ENCODE measurements around the gene LAMB4. TPM values are rescaled to one million over a fixed set of nuclear protein-coding genes. Genes with fewer than 3 reads are reported as not detected.
A peak's percentile ranks its signal among the peaks of the same experiment; 100 is the strongest.

LAMB4 gene
- total and polyA plus RNA-seq, 12 donors, result 0.15 to 0.69 (median 0.25) TPM; not detected in 3

GRCh38 chr7:107977048-107977447 is 153.1 kb downstream of the LAMB4 start:
- peaks cover 0 to 49% (median 34%) of the 10 kb centered on the region in 9 donors for H3K4me1 ChIP-seq

GRCh38 chr7:107976620-107977019 is 153.5 kb downstream of the LAMB4 start:
- DNase-seq (no peak), ATAC-seq (no peak)
- H3K27me3 ChIP-seq, result no peaks in the 10 kb centered on the region
- no peak for TF ChIP-seq CTCF (IDR thresholded peaks at IDR 0.05)
- intact Hi-C loops (cut with DNase I), result no loop called here
- H3K27ac ChIP-seq, result peak overlapping the region in 1 of 10 donors; percentile 15
- H3K36me3 ChIP-seq, result peaks cover 0 to 89% (median 26%) of the 10 kb centered on the region in 9 donors
- no peak overlapping the region for H3K4me3 ChIP-seq
- H3K9me3 ChIP-seq, result no peaks in the 10 kb centered on the region
- H3K4me1 ChIP-seq, result peaks cover 0 to 49% (median 39%) of the 10 kb centered on the region in 9 donors
- 47 to 100% methylated on average over 1 of the region's 1 CpG for WGBS, 2 donors

More at GRCh38 chr7:107977048-107977447, 153.1 kb downstream of the LAMB4 start:
- Histone ChIP-seq H3K27ac (peak overlapping the region in 1 of 10 donors; percentile 62), H3K27me3 (no peaks in the 10 kb centered on the region), H3K9me3 (no peaks in the 10 kb centered on the region), H3K4me3 (no peak overlapping the region), H3K36me3 (peaks cover 0 to 93% (median 26%) of the 10 kb centered on the region in 9 donors)
- DNase-seq (no peak), ATAC-seq (no peak)
- WGBS, 2 donors, result 78 to 80% methylated on average over 4 of the region's 4 CpGs
- intact Hi-C loops (cut with DNase I), result no loop called here
- TF ChIP-seq CTCF (IDR thresholded peaks at IDR 0.05), result no peak

GRCh38 chr7:107975394-107976013 is 154.7 kb downstream of the LAMB4 start:
- 89 to 91% methylated on average over 13 of the region's 13 CpGs for WGBS, 2 donors
- peaks cover 0 to 57% (median 50%) of the 10 kb centered on the region in 9 donors for H3K4me1 ChIP-seq
- ATAC-seq (no peak), DNase-seq (no peak)
- intact Hi-C loops (cut with DNase I), result no loop called here
- no peaks in the 10 kb centered on the region for H3K9me3 ChIP-seq
- peak overlapping the region in 6 of 10 donors; percentile 30 to 81 (median 66) for H3K27ac ChIP-seq
- no peak for TF ChIP-seq CTCF (IDR thresholded peaks at IDR 0.05)
- no peaks in the 10 kb centered on the region for H3K27me3 ChIP-seq
- H3K4me3 ChIP-seq, result no peak overlapping the region
- peaks cover 0 to 85% (median 26%) of the 10 kb centered on the region in 9 donors for H3K36me3 ChIP-seq

DNA sequence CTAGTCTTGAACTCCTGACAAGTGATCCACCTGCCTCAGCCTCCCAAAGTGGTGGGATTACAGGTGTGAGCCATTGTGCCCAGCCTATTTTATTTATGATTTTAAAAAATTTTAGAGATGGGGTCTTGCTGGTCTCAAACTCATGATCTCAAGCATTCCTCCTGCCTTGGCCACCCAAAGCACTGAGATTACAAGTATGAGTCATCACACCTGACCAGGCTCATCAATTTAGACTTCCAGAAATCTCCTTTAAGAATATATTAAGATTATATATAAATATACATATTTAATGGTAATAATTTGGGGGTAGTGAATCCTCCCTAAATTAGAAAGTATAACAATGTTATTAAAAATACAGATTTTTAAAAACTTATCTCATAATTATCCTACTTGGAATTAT is 156.3 kb downstream of the LAMB4 start:
- Histone ChIP-seq H3K27me3 (no peaks in the 10 kb centered on the region), H3K36me3 (peaks cover 0 to 74% (median 17%) of the 10 kb centered on the region in 9 donors), H3K9me3 (no peaks in the 10 kb centered on the region), H3K27ac (peak overlapping the region in 9 of 10 donors; percentile 23 to 81 (median 62)), H3K4me3 (no peak overlapping the region), H3K4me1 (peaks cover 5 to 71% (median 57%) of the 10 kb centered on the region in 9 donors)
- DNase-seq (no peak), ATAC-seq (no peak)
- TF ChIP-seq CTCF (IDR thresholded peaks at IDR 0.05), result no peak
- intact Hi-C loops (cut with DNase I), result loop anchor here in 1 of 10 donors (2.0 kb wide), 1 partner anchor 27 kb away; no protein-coding TSS in a partner anchor

Other genes with a start within 250 kb of the LAMB4 start
- gene DLD, start 239.2 kb downstream of the LAMB4 start, total RNA-seq, result 100 to 1,000 TPM; 257 to 402 (median 353) TPM
- 100 to 1,000 TPM in 1 of 2 donors, 10 to 100 TPM in 1; 41.6 to 114 TPM for gene DLD, start 239.2 kb downstream of the LAMB4 start, polyA plus RNA-seq
- 10 to 100 TPM; 33.3 to 84.8 (median 52.7) TPM for gene LAMB1, start 127.2 kb downstream of the LAMB4 start, total RNA-seq
- gene LAMB1, start 127.2 kb downstream of the LAMB4 start, polyA plus RNA-seq, result 100 to 1,000 TPM in 1 of 2 donors, 10 to 100 TPM in 1; 84.0 to 145 TPM